GM19240 (cell line): ENCODE results near the gene GPR151.

Source experiments
- DNase-seq: peaks from one replicate; pipeline ENCODE4 v3.0.0; 2011; ENCODE audit warnings: low spot score; ENCODE audit not compliant: insufficient read length

GPR151 gene

GRCh38 chr5:146520731-146521130 lies 4.7 kb upstream of the GPR151 start:
- no peak for DNase-seq

GRCh38 chr5:146519554-146519953 lies 3.6 kb upstream of the GPR151 start:
- no peak for DNase-seq

GRCh38 chr5:146515473-146516150 lies 378 bp downstream of the GPR151 start:
- DNase-seq, result no peak

DNA sequence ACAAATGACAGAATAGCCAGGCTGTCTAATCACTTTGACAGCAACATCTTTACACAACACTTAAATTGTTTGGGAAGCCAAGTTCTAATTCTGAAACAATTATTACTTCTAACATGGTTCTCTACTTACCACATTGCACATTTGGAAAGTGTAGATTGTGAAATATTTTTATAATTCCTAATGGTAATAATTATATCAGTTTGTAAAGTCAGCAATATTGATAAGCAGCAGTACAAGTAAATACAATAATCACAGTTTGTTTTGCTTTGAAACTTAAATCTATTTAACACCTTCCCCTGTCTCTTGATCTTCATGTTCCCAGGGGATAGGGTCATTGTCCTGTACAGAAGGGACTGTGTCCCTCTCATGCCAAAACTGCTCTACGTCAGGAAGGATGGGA lies 1.4 kb downstream of the GPR151 start:
- DNase-seq, result no peak

- no peak for DNase-seq
These were observed 2.5 kb downstream of the GPR151 start for GRCh38 chr5:146513462-146513861.

GRCh38 chr5:146510559-146511125 lies 5.3 kb downstream of the GPR151 start:
- no peak for DNase-seq

DNA sequence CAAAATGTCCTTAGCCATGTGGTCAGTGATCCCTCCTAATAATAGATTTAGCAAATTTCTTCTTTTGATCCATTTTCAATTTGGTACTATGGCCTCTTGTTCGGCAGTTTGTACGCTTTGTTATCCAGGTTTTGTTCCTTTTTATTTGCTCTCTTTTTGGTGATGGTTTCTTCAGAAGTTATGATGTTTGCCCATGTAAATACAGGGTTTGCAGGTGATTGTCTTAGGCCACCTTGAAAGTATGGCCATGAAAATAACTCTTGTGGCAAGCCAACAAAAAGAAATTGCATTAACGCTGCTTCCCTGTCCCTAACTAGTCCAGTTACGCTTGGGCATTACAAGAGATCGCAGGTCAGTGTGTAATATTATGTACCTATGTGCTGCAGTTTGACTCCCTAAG lies 8.6 kb downstream of the GPR151 start:
- no peak for DNase-seq

- no peak for DNase-seq
These were observed 16.3 kb downstream of the GPR151 start for GRCh38 chr5:146499680-146500079.

DNA sequence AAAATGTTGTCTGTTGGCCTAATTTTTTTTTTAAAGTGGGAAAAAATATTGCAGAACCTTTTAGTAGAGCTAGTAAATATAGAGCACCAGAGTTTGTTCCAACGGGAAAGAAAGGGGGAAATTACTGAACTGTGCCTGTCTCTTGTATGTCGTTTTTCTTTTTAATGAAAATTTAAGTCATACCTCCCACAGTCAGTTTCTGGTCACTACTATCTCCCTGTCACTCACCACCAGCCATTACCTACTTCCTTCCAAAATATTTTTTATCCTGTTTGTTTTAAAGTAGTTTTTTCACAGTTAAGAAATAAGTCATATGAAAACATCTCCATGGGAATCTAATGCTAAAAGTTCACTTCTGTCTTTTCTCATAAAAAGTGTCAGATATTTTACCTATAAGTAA lies 21.3 kb downstream of the GPR151 start:
- no peak for DNase-seq

GRCh38 chr5:146490089-146490843 lies 25.7 kb downstream of the GPR151 start:
- no peak for DNase-seq

- DNase-seq, result no peak
These were observed 31.1 kb downstream of the GPR151 start for GRCh38 chr5:146484714-146485391.

GRCh38 chr5:146482775-146483174 lies 33.2 kb downstream of the GPR151 start:
- no peak for DNase-seq

DNA sequence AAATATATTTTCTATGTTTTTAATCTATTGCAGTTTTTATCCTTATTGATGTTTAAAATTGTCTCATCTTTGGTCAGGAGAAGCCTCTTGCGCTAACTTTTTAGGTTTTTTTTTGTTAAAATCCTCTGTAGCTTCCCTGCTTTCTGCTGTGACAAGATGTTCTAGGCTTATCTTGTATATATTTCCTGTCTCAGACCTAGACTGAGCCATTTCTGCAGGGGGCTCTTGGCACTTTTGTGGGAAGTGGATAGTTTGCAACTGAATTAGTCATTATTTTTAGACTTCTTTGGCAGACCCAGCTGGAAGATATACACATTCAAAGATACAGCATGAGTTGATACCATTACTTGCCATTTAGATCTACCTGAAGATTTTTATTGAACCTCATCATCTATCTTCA lies 40.1 kb downstream of the GPR151 start:
- no peak for DNase-seq

GRCh38 chr5:146475190-146475780 lies 40.7 kb downstream of the GPR151 start:
- no peak for DNase-seq

GRCh38 chr5:146474065-146474464 lies 41.9 kb downstream of the GPR151 start:
- DNase-seq, result no peak

GRCh38 chr5:146467760-146468159 lies 48.2 kb downstream of the GPR151 start:
- DNase-seq, result no peak

GRCh38 chr5:146466521-146467349 lies 49.3 kb downstream of the GPR151 start:
- DNase-seq, result no peak

- DNase-seq, result no peak
These were observed 52.5 kb downstream of the GPR151 start for GRCh38 chr5:146463446-146463845.
